ENCODE data around the gene FCAR.

GRCh38 chr19:54888239-54888638, 14.2 kb downstream of the FCAR start:
- TF ChIP-seq, protein P1, sequence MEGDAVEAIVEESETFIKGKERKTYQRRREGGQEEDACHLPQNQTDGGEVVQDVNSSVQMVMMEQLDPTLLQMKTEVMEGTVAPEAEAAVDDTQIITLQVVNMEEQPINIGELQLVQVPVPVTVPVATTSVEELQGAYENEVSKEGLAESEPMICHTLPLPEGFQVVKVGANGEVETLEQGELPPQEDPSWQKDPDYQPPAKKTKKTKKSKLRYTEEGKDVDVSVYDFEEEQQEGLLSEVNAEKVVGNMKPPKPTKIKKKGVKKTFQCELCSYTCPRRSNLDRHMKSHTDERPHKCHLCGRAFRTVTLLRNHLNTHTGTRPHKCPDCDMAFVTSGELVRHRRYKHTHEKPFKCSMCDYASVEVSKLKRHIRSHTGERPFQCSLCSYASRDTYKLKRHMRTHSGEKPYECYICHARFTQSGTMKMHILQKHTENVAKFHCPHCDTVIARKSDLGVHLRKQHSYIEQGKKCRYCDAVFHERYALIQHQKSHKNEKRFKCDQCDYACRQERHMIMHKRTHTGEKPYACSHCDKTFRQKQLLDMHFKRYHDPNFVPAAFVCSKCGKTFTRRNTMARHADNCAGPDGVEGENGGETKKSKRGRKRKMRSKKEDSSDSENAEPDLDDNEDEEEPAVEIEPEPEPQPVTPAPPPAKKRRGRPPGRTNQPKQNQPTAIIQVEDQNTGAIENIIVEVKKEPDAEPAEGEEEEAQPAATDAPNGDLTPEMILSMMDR (IDR thresholded peaks at IDR 0.05), result no peak
- TF ChIP-seq RFX5 (IDR thresholded peaks at IDR 0.05; ENCODE audit: low read length), result no peak
- no peak for TF ChIP-seq GABPA (IDR thresholded peaks at IDR 0.05; ENCODE audit: low read depth)
- TF ChIP-seq POLR2AphosphoS5 (IDR thresholded peaks at IDR 0.05; ENCODE audit: low read depth, low read length), result no peak
- no peak for TF ChIP-seq NRF1 (IDR thresholded peaks at IDR 0.05; ENCODE audit: low read depth, low read length)
- TF ChIP-seq NFIC (IDR thresholded peaks at IDR 0.05; ENCODE audit: borderline replicate concordance), result no peak
